ENCODE data around the gene ZBTB16.

Gene ZBTB16

DNA sequence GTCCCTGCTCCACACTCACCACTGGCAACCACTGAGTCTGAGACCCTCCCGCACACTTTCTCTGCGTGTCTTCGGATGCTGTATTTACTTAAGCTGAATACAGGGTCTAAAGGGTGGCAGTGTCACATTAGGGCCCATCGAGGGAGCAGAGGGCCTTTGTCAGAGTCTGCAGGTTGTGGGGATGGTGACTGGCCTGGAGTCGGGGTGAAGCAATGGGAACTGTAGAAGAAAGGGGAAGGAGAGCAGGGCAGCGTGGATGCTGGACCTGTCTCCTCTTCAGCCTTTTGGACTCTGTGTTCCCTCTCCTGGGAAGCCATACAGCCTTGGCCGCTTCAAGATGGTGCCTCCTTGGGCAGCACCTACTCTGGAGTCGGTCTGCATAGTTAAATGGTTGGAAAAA, 61.1 kb downstream of the ZBTB16 start:
- DNase-seq (ENCODE audit: low spot score) = peak; percentile 61
- Histone ChIP-seq H3K4me3 (peak overlapping the region; percentile 40), H3K27ac (peak overlapping the region in 1 of 2 donors; percentile 68)
- TF ChIP-seq, protein P1, sequence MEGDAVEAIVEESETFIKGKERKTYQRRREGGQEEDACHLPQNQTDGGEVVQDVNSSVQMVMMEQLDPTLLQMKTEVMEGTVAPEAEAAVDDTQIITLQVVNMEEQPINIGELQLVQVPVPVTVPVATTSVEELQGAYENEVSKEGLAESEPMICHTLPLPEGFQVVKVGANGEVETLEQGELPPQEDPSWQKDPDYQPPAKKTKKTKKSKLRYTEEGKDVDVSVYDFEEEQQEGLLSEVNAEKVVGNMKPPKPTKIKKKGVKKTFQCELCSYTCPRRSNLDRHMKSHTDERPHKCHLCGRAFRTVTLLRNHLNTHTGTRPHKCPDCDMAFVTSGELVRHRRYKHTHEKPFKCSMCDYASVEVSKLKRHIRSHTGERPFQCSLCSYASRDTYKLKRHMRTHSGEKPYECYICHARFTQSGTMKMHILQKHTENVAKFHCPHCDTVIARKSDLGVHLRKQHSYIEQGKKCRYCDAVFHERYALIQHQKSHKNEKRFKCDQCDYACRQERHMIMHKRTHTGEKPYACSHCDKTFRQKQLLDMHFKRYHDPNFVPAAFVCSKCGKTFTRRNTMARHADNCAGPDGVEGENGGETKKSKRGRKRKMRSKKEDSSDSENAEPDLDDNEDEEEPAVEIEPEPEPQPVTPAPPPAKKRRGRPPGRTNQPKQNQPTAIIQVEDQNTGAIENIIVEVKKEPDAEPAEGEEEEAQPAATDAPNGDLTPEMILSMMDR (IDR thresholded peaks at IDR 0.05) = no peak

DNA sequence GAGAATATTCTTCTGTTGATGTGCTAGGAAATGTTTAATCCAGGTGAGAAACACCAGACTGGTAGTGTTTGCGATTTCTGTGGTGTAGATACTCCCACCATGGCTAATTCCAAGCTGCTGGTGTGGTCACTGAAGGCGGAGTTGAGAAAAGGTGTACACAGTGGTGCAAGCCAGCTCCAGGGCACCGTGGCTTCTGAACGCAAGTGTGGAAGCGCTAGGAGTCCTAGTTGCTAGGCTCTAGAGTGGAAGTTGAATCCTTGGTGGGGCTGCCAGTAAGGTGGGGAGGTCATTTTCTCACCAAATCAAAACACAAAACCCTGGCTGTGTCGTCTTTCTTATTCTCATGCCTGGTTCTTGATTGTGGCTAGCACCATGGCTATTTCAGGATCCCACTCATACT, 61.6 kb downstream of the ZBTB16 start:
- Histone ChIP-seq H3K4me3 (peak overlapping the region; percentile 40), H3K27ac (peak overlapping the region; percentile 1 to 68)
- TF ChIP-seq, protein P1 (IDR thresholded peaks at IDR 0.05) = no peak
- no peak for DNase-seq (ENCODE audit: low spot score)

DNA sequence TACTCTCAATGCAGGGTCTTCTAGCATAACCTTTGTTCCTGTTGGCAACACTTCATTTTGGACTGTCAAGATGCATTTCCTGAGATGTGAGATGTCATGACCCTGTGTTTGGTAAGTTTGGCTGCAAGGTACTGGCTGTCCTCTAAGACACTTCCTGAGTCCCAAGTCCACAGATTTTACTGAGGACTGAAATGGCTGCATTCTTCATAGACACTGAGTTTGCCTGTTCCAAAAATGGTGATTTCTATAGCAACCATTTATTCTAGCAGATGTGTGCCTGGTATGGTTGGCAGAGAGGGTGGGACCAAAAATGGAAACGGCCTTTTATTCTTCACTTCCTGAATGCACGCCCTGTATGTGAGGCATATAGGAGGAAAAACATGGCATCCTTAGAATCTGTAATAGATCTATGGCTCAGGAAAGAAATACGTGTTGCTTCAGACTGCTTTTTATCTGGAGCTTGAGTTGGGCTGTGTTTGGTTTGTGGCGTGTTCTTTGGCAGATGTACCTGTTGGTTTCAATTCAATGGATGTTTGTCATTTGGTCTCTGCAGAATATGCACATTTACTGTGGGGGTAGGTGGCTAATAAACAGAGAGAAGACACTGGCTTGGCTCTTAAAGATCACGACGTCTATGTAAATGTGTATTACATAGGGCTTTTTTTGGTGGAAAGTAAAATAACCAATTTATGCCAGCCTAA, 62.4 kb downstream of the ZBTB16 start:
- TF ChIP-seq, protein P1 (IDR thresholded peaks at IDR 0.05) = no peak
- H3K4me3 ChIP-seq = peak overlapping the region; percentile 40

DNA sequence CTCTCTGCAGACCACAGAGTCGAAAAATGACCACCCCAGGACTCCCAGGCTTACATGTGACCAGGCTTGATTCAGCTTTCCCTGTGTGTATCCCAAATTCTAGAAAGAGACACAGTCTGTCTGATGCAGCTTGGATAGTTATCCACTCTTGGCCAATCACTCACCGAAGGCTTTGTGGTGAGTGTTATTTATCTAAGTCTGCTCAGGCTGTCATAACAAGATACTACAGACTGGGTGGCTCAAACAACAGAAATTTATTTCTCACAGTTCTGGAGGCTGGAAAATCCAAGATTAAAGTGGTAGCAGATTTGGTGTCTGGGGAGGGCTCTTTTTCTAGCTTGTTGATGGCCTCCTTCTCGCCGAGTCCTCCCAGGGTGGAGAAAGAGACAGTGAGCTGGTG, 63.2 kb downstream of the ZBTB16 start:
- Histone ChIP-seq H3K27ac (peak overlapping the region in 1 of 2 donors; percentile 61), H3K4me3 (peak overlapping the region; percentile 40)
- DNase-seq (ENCODE audit: low spot score) = no peak
- TF ChIP-seq, protein P1 (IDR thresholded peaks at IDR 0.05) = no peak

More for the DNA sequence above, 62.4 kb downstream of the ZBTB16 start:
- peak overlapping the region in 1 of 2 donors; percentile 68 for H3K27ac ChIP-seq
- DNase-seq (ENCODE audit: low spot score) = no peak

DNA sequence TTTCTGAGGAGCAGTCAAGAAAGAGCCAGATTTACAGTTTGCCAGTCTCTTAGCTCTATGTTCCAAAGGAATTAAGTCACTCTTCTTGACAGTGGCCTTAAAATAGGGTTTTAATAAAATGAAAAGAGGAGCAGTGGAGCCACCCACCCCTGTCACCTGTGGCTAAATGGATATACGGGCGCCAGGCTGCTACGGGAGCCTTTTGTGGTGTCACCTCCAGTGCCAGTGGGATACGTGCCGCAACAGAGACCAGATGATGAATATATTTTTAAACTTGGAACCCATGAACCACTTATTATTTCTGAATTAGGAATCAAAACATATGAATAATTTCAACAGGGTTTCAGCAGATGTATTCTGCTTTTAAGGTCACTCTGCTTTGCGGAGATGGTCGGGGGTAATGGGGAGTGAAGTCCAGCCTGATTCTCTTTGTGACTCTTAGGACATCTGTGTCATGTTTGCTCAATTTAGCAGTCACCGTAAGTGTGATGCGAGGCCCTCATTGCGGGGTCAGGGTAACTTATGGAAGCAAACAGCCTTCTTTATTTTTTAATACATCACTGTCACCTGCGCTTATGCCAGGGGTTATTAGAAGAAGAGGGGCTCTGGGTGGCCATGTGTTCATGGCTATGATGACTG, 64.3 kb downstream of the ZBTB16 start:
- Histone ChIP-seq H3K4me3 (peak overlapping the region; percentile 40), H3K27ac (peak overlapping the region in 1 of 2 donors; percentile 25)
- DNase-seq (ENCODE audit: low spot score) = no peak
- TF ChIP-seq, protein P1 (IDR thresholded peaks at IDR 0.05) = no peak

DNA sequence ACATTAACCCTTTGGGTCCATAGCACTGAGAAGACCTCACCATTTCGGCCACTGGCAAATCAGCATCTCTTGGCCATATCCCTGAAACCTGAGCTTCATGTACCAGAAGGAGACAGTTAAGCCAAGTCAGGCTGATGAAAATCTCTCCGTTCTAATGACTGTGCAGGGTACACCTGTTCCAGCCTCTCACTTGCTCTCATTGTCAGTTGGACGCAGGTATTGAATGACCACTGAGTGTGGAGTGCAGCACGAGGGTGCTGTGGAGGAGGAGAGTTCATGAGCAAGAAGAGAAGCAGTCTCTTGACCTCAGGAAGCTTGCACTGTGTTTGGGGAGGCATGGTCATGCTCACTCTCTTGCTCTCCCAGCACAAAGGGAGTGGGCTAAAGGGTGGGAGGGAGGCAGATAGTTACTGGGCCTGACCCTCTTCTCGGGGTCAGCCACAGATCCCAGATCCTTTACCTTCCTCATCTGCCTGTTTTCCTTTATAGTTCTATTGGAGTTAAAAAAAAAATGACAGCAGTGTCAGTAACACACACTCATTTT, 65.2 kb downstream of the ZBTB16 start:
- TF ChIP-seq, protein P1 (IDR thresholded peaks at IDR 0.05) = no peak
- DNase-seq (ENCODE audit: low spot score) = no peak
- peak overlapping the region; percentile 2 to 15 for H3K27ac ChIP-seq
- peak overlapping the region; percentile 11 for H3K4me3 ChIP-seq
